ENCODE results near the gene TTYH1. TPM values are rescaled to one million over a fixed set of nuclear protein-coding genes. Genes with fewer than 3 reads are reported as not detected.

Gene TTYH1
- total and polyA plus RNA-seq, 2 of the 8 experiments (the other 6 are each of a cell fraction or from before 2014, with no cell fraction given) = 26.7 to 46.5 TPM

- Histone ChIP-seq H2BK12ac (ENCODE audit: low read depth, low read length) (no peak overlapping the region), H3K27ac (ENCODE audit: low read depth, low read length) (no peak overlapping the region), H2BK120ac (replicated peaks; ENCODE audit: low read depth, low read length) (no peak overlapping the region), H2AFZ (ENCODE audit: low read length) (no peak overlapping the region), H3K18ac (ENCODE audit: extremely low read depth, low read length) (no peak overlapping the region), H3K56ac (replicated peaks; ENCODE audit: insufficient read length, low read depth, low read length) (no peak overlapping the region), H4K5ac (ENCODE audit: insufficient read length, low read depth, low read length) (no peak overlapping the region), H3K4me2 (ENCODE audit: insufficient read depth in 1 of 2, low read depth in 2 of 2, low read length in 2 of 2) (no peak overlapping the region), H4K20me1 (replicated peaks in 1 of 2; ENCODE audit: control insufficient read depth in 1 of 2, insufficient read depth in 2 of 2, low read length in 2 of 2) (peaks cover 7 to 13% of the 10 kb centered on the region in 2 experiments), H2BK5ac (ENCODE audit: low read depth, low read length) (no peak overlapping the region), H3K14ac (ENCODE audit: insufficient read length) (no peak overlapping the region), H3K27me3 (replicated peaks in 1 of 4; ENCODE audit: control insufficient read depth in 3 of 4, extremely low read depth in 1 of 4, insufficient read depth in 3 of 4, low read length in 3 of 4) (peaks cover 0 to 3% (median 1%) of the 10 kb centered on the region in 4 experiments; a peak in 2 of 7 replicates), H3K36me3 (ENCODE audit: control insufficient read depth in 2 of 4, insufficient read depth in 4 of 4, low read length in 3 of 4) (peaks cover 2 to 16% (median 3%) of the 10 kb centered on the region in 4 experiments; a peak in 6 of 8 replicates), H3K79me2 (ENCODE audit: control insufficient read depth in 1 of 2, insufficient read depth in 2 of 2, low read length in 2 of 2) (no peaks in the 10 kb centered on the region), H3K4me3 (ENCODE audit: extremely low read depth in 1 of 4, insufficient read depth in 2 of 4, low read depth in 3 of 4, low read length in 4 of 4) (no peak overlapping the region), H2BK20ac (ENCODE audit: low read length) (no peak overlapping the region), H2AK5ac (ENCODE audit: low read depth, low read length) (no peak overlapping the region), H3K9me3 (ENCODE audit: insufficient read depth in 2 of 2, low read depth in 1 of 2, low read length in 1 of 2) (no peaks in the 10 kb centered on the region), H3K4me1 (replicated peaks in 1 of 4; ENCODE audit: control insufficient read depth in 3 of 4, insufficient read depth in 4 of 4, low read length in 3 of 4) (peaks cover 0 to 18% (median 4%) of the 10 kb centered on the region in 4 experiments; a peak in 5 of 7 replicates), H3K23me2 (ENCODE audit: low read depth, low read length) (peaks cover 2% of the 10 kb centered on the region), H3K23ac (ENCODE audit: insufficient read length) (no peak overlapping the region), H2BK15ac (ENCODE audit: low read length) (no peak overlapping the region), H4K91ac (replicated peaks; ENCODE audit: insufficient read length, low read length) (no peak overlapping the region), H3K9ac (replicated peaks in 1 of 4; ENCODE audit: extremely low read depth in 1 of 4, low read depth in 3 of 4, low read length in 3 of 4) (no peak overlapping the region), H3K79me1 (ENCODE audit: low read depth, low read length) (no peaks in the 10 kb centered on the region), H4K8ac (ENCODE audit: extremely low read depth, insufficient read depth, low read length) (no peak overlapping the region; the same call in 1 of the 2 replicates), H3K4ac (replicated peaks; ENCODE audit: insufficient read length, low read depth, low read length) (no peak overlapping the region)
- no peak for DNase-seq (ENCODE audit: low read depth in 1 of 2, low spot score in 2 of 2)
- ChIA-PET POLR2A (ENCODE audit: partially characterized antibody) (interaction anchor here (1.0 to 13.5 kb wide), 8 partner anchors 9 to 44 kb away, joined by 3 to 133 read pairs (median 5); partner anchors contain the start of genes CDC42EP5, LENG8 and TTYH1), CTCF (ENCODE audit: partially characterized antibody) (interaction anchor here (0.9 to 7.2 kb wide), 6 partner anchors 9 to 72 kb away, joined by 3 to 42 read pairs (median 29); partner anchors contain the start of gene TTYH1)
- FAIRE-seq = no peak
- 90% methylated on average over 7 of the region's 8 CpGs; no CpG with 5 or more reads in 1 of the 2 experiments for WGBS, 2 experiments (ENCODE audit: extremely low coverage in 1 of 2, insufficient coverage in 1 of 2, insufficient read length in 1 of 2, insufficient replicate concordance in 2 of 2, low coverage in 1 of 2, low lambda C conversion rate in 2 of 2, missing lambda C conversion rate in 1 of 2)
- TF ChIP-seq TEAD4 (IDR thresholded peaks at IDR 0.05; ENCODE audit: low read depth, low read length) = no peak
- TF ChIP-seq EZH2 (IDR thresholded peaks at IDR 0.05; ENCODE audit: low read depth, low read length, severe bottlenecking) = no peak
- no peak for TF ChIP-seq SP2 (IDR thresholded peaks at IDR 0.05; ENCODE audit: low read length)
- TF ChIP-seq USF2 (IDR thresholded peaks at IDR 0.05; ENCODE audit: low read length) = no peak
- no peak for TF ChIP-seq CHD2 (IDR thresholded peaks at IDR 0.05; ENCODE audit: low read length)
- no peak for TF ChIP-seq KDM4A (IDR thresholded peaks at IDR 0.05; ENCODE audit: low read depth, low read length, severe bottlenecking)
- TF ChIP-seq BACH1 (IDR thresholded peaks at IDR 0.05; ENCODE audit: low read length) = no peak
- TF ChIP-seq TBP (IDR thresholded peaks at IDR 0.05; ENCODE audit: low read depth, low read length) = no peak
- no peak for TF ChIP-seq CREB1 (IDR thresholded peaks at IDR 0.05)
- TF ChIP-seq NRF1 (IDR thresholded peaks at IDR 0.05; ENCODE audit: low read depth, low read length) = no peak
Measured at GRCh38 chr19:54429176-54429495, 13.9 kb downstream of the TTYH1 start.

Data from H1 (cell line).